ENCODE data around the gene SPSB2. TPM values are rescaled to one million over a fixed set of nuclear protein-coding genes. Genes with fewer than 3 reads are reported as not detected.
"Not testable (repeated sequence)": the region's sequence is repeated elsewhere in the genome, so short reads cannot be mapped to it uniquely, and the experiment has no call there.

SPSB2 gene
- total RNA-seq, 2 donors from 2014 or later = 9.2 to 19.1 TPM

DNA sequence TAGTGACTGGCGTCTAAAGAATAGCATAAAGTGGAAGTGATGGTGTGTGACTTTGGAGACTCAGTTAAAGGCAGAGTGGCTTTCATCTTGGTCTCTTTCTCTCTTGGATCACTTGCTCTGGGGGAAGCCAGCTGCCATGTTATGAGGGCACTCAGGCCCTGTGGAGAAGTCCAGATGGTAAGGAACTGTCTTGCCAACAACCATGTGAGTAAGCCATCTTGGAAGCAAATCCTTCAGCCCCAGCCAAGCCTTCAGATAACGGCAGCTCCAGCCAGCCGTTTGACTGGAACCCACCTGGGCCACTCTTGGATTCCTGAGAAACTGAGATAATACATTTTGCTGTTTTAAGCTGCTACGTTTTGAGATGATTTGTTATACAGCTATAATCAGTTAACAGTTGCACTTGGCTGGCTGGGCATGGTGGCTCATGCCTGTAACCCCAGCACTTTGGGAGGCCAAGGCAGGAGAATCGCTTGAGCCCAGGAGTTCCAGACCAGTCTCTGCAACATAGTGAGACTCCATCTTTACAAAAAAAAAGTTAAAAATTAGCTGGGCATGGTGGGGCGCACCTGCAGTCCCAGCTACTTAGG is 23.8 kb upstream of the SPSB2 start:
- Histone ChIP-seq H3K36me3 (no peaks in the 10 kb centered on the region), H3K4me1 (ENCODE audit: control insufficient read depth in 1 of 2, low read depth in 2 of 2) (peaks cover 0 to 2% of the 10 kb centered on the region in 2 donors), H3K27ac (no peak overlapping the region), H3K4me3 (no peak overlapping the region), H3K9me3 (no peaks in the 10 kb centered on the region), H3K27me3 (replicated peaks; ENCODE audit: insufficient read depth) (no peaks in the 10 kb centered on the region)
- ATAC-seq (ENCODE audit: insufficient number of reproducible peaks, low FRiP score, low read depth) (no peak), DNase-seq (ENCODE audit: low spot score) (no peak)
- TF ChIP-seq CTCF (IDR thresholded peaks at IDR 0.05) = no peak

- no peak for TF ChIP-seq CTCF (IDR thresholded peaks at IDR 0.05)
- no peaks in the 10 kb centered on the region for H3K36me3 ChIP-seq
- no peak overlapping the region for H3K27ac ChIP-seq
- no peak overlapping the region for H3K4me3 ChIP-seq
- ATAC-seq (ENCODE audit: insufficient number of reproducible peaks, low FRiP score, low read depth) (no peak), DNase-seq (ENCODE audit: low spot score) (no peak)
- no peaks in the 10 kb centered on the region for H3K27me3 ChIP-seq (replicated peaks; ENCODE audit: insufficient read depth)
- H3K4me1 ChIP-seq (ENCODE audit: control insufficient read depth in 1 of 2, low read depth in 2 of 2) = peaks cover 4 to 17% of the 10 kb centered on the region in 2 donors
- H3K9me3 ChIP-seq = no peaks in the 10 kb centered on the region
Measured at GRCh38 chr12:6894321-6894720, 21.2 kb upstream of the SPSB2 start.

- H3K36me3 ChIP-seq; H3K27me3 ChIP-seq (replicated peaks; ENCODE audit: insufficient read depth); H3K27ac ChIP-seq; H3K9me3 ChIP-seq; ATAC-seq (ENCODE audit: insufficient number of reproducible peaks, low FRiP score, low read depth); DNase-seq (ENCODE audit: low spot score); H3K4me3 ChIP-seq: not testable (repeated sequence)
- peaks cover 4 to 17% of the 10 kb centered on the region in 2 donors for H3K4me1 ChIP-seq (ENCODE audit: control insufficient read depth in 1 of 2, low read depth in 2 of 2)
Measured at GRCh38 chr12:6892683-6893082, 19.6 kb upstream of the SPSB2 start.

DNA sequence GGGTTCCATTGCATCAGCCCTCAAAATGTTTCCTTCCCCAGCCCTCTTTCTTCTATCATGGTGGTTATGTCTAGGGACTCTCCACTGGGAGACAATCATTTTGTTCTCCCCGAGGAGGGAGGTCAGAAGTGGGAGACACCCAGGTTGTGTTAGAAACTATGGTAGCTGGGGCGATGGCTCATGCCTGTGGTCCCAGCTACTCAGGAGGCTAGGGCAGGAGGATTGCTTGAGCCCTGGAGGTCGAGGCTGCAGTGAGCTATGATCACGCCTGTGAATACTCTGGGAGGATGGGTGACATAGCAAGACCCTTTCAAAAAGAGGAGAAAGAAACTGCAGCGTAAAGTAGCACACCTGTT is 18.5 kb upstream of the SPSB2 start:
- TF ChIP-seq CTCF (IDR thresholded peaks at IDR 0.05) = no peak
- ATAC-seq (ENCODE audit: insufficient number of reproducible peaks, low FRiP score, low read depth) = no peak
- H3K4me1 ChIP-seq (ENCODE audit: control insufficient read depth in 1 of 2, low read depth in 2 of 2) = peaks cover 4 to 17% of the 10 kb centered on the region in 2 donors
- no peaks in the 10 kb centered on the region for H3K27me3 ChIP-seq (replicated peaks; ENCODE audit: insufficient read depth)
- H3K27ac ChIP-seq = peak overlapping the region; percentile 90 to 93
- DNase-seq (ENCODE audit: low spot score) = no peak
- H3K9me3 ChIP-seq = no peaks in the 10 kb centered on the region
- no peaks in the 10 kb centered on the region for H3K36me3 ChIP-seq
- H3K4me3 ChIP-seq = peak overlapping the region; percentile 74

DNA sequence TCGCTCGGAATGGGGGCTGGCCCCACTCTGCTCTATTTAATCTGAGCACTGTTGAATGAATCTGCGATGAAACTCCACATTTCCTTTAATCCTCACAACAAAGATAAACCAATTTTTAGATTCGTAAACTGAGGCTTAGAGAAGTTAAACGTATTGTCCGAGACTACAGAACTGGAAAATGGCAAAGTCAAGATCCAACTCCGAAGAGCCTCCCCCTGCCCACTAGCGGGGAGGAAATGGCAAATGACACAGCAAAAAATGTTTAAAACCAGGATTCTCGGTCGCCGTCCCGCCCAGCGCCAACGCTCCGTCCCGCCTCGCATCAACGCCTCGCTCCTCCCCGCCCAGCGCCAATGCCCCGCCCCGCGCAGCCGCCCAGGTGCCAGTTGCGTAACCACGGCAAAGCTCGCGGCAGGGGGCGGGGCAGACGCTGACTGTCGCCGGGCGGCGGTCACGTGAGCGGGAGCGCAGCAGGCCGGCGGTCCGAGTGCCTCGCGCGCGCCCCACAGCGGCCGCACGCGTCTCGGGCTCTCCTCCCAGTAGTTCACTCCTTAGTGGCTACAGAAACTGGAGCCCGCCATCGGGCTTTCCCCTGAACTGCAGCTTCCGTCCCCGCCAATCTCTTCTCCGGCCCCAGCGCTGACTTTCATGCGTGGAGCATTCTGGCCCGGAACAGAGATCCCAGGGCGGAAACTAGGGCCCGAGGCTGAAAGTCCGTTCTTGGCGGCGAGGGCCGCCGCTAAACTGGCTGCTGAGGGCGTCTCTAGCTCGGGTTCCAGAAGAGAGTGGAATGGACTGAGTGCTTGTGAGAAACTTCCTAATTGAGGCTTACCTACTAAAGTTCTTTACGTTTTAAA is 17.9 kb upstream of the SPSB2 start:
- peak; percentile 84 for TF ChIP-seq CTCF (IDR thresholded peaks at IDR 0.05)
- H3K9me3 ChIP-seq = no peaks in the 10 kb centered on the region
- H3K27ac ChIP-seq = peak overlapping the region; percentile 90 to 93
- DNase-seq (ENCODE audit: low spot score) (peak; percentile 81), ATAC-seq (ENCODE audit: insufficient number of reproducible peaks, low FRiP score, low read depth) (peak; percentile 95)
- H3K36me3 ChIP-seq = no peaks in the 10 kb centered on the region
- peaks cover 4 to 17% of the 10 kb centered on the region in 2 donors for H3K4me1 ChIP-seq (ENCODE audit: control insufficient read depth in 1 of 2, low read depth in 2 of 2)
- H3K4me3 ChIP-seq = peak overlapping the region; percentile 74
- H3K27me3 ChIP-seq (replicated peaks; ENCODE audit: insufficient read depth) = no peaks in the 10 kb centered on the region

DNA sequence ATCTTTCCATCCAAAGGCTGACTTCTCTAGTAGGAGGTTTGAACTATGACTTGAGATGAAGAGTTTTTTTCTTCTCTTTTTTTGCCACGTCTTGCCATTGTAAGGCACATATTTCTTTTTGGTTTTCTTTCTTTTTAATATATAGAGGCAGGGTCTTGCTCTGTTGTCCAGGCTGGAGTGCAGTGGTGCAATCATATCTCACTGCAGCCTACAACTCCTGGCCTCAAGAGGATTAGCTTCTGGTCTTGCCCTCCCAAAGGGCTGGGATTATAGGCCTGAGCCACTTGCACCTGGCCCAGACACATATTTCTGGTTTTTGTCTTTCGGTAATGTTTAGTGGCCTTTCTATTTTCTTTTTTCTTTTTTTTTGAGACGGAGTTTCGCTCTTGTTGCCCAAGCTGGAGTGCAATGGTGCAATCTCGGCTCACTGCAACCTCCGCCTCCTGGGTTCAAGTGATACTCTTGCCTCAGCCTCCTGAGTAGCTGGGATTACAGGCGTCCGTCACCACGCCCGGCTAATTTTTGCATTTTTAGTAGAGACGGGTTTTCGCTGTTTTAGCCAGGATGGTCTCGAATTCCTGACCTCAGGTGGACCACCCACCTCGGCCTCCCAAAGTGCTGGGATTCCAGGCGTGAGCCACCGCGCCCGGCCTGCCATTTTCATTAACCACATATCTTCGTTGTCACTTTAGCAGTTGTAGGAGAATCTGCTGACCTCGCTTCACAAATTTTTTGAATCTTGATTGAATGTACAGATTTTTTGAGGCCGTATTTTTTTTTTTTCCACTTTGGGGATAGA is 16.9 kb upstream of the SPSB2 start:
- H3K27me3 ChIP-seq (replicated peaks; ENCODE audit: insufficient read depth); H3K9me3 ChIP-seq; ATAC-seq (ENCODE audit: insufficient number of reproducible peaks, low FRiP score, low read depth); H3K4me3 ChIP-seq; DNase-seq (ENCODE audit: low spot score); H3K36me3 ChIP-seq: not testable (repeated sequence)
- Histone ChIP-seq H3K27ac (peak overlapping the region; percentile 81 to 93), H3K4me1 (ENCODE audit: control insufficient read depth in 1 of 2, low read depth in 2 of 2) (peaks cover 4 to 17% of the 10 kb centered on the region in 2 donors)

- not testable (repeated sequence) for DNase-seq (ENCODE audit: low spot score); ATAC-seq (ENCODE audit: insufficient number of reproducible peaks, low FRiP score, low read depth); H3K36me3 ChIP-seq
Measured at GRCh38 chr12:6888794-6889193, 15.7 kb upstream of the SPSB2 start.

More at GRCh38 chr12:6888794-6889193, 15.7 kb upstream of the SPSB2 start:
- H3K4me1 ChIP-seq (ENCODE audit: control insufficient read depth in 1 of 2, low read depth in 2 of 2) = peaks cover 4 to 17% of the 10 kb centered on the region in 2 donors
- H3K27ac ChIP-seq; H3K9me3 ChIP-seq; H3K4me3 ChIP-seq; H3K27me3 ChIP-seq (replicated peaks; ENCODE audit: insufficient read depth): not testable (repeated sequence)
